H9 (cell line): ENCODE results near the gene SPHK2. TPM values are rescaled to one million over a fixed set of nuclear protein-coding genes. Genes with fewer than 3 reads are reported as not detected.

Experiments
- DNase-seq: peaks from one replicate; pipeline ENCODE4 v3.0.0-alpha.2; 2017
- H2AFZ ChIP-seq: one replicate; pipeline ENCODE4 v1.6.1; 2013; ENCODE audit warnings: mild to moderate bottlenecking, low read length, control low read depth, moderate library complexity
- H2AK5ac ChIP-seq: 2 replicates; pipeline ENCODE4 v1.6.1; 2013; ENCODE audit warnings: low read length, control low read depth, mixed read lengths; ENCODE audit not compliant: insufficient read length
- H2BK120ac ChIP-seq: one replicate; pipeline ENCODE4 v1.6.1; 2013; ENCODE audit warnings: low read depth, mild to moderate bottlenecking, low read length, control low read depth, inconsistent platforms; ENCODE audit not compliant: poor library complexity, severe bottlenecking
- H2BK12ac ChIP-seq: 2 replicates; pipeline ENCODE4 v1.6.1; 2013; ENCODE audit warnings: low read length, control low read depth, mixed read lengths, low read depth; ENCODE audit not compliant: insufficient read length
- H2BK15ac ChIP-seq: 2 replicates; pipeline ENCODE4 v1.6.1; 2013; ENCODE audit warnings: low read depth, low read length, control low read depth
- H2BK20ac ChIP-seq: one replicate; pipeline ENCODE4 v1.6.1; 2013; ENCODE audit warnings: low read depth, mild to moderate bottlenecking, low read length, control low read depth, inconsistent platforms; ENCODE audit not compliant: poor library complexity, severe bottlenecking
- H2BK5ac ChIP-seq: 2 replicates; pipeline ENCODE4 v1.6.1; 2013; ENCODE audit warnings: low read length, control low read depth, mixed read lengths; ENCODE audit not compliant: insufficient read length
- H3K14ac ChIP-seq: 2 replicates; pipeline ENCODE4 v1.6.1; 2013; ENCODE audit warnings: low read length, control low read depth; ENCODE audit not compliant: insufficient read depth
- H3K18ac ChIP-seq: 2 replicates; pipeline ENCODE4 v1.6.1; 2013; ENCODE audit warnings: low read depth, mild to moderate bottlenecking, mixed read lengths, low read length, control low read depth; ENCODE audit not compliant: insufficient read length
- H3K23ac ChIP-seq: 2 replicates; pipeline ENCODE4 v1.6.1; 2013; ENCODE audit warnings: low read length, control low read depth, mixed read lengths, low read depth; ENCODE audit not compliant: insufficient read length
- H3K23me2 ChIP-seq: 2 replicates; pipeline ENCODE4 v1.6.1; 2013; ENCODE audit warnings: low read depth, mild to moderate bottlenecking, mixed read lengths, low read length, control low read depth; ENCODE audit not compliant: insufficient read length, poor library complexity, severe bottlenecking
- H3K27ac ChIP-seq: 2 replicates; pipeline ENCODE4 v1.5.1; 2013; ENCODE audit warnings: low read length, control low read depth, mixed read lengths, low read depth; ENCODE audit not compliant: insufficient read length
- H3K27me3 ChIP-seq: 2 replicates; pipeline ENCODE4 v1.6.1; 2013; ENCODE audit warnings: low read length, control low read depth, inconsistent platforms; ENCODE audit not compliant: insufficient read depth
- H3K4ac ChIP-seq: 2 replicates; pipeline ENCODE4 v1.6.1; 2013; ENCODE audit warnings: low read depth, mild to moderate bottlenecking, control low read depth, inconsistent platforms, low read length, moderate library complexity
- H3K4me1 ChIP-seq: 2 replicates; pipeline ENCODE4 v1.6.1; 2013; ENCODE audit warnings: low read length, control low read depth, inconsistent platforms; ENCODE audit not compliant: insufficient read depth
- H3K4me2 ChIP-seq: 2 replicates; pipeline ENCODE4 v1.6.1; 2013; ENCODE audit warnings: low read length, control low read depth, mixed read lengths; ENCODE audit not compliant: insufficient read length, insufficient read depth
- H3K56ac ChIP-seq: 2 replicates; pipeline ENCODE4 v1.6.1; 2013; ENCODE audit warnings: low read depth, mild to moderate bottlenecking, mixed read lengths, low read length, control low read depth; ENCODE audit not compliant: insufficient read length
- H3K79me1 ChIP-seq: 2 replicates; pipeline ENCODE4 v1.6.1; 2013; ENCODE audit warnings: low read depth, mild to moderate bottlenecking, moderate library complexity, low read length, control low read depth, inconsistent platforms; ENCODE audit not compliant: insufficient read depth, poor library complexity, severe bottlenecking
- H3K79me2 ChIP-seq: 2 replicates; pipeline ENCODE4 v1.6.1; 2013; ENCODE audit warnings: low read length, control low read depth, inconsistent platforms; ENCODE audit not compliant: insufficient read depth
- H3K9ac ChIP-seq: 2 replicates; pipeline ENCODE4 v1.6.1; 2013; ENCODE audit warnings: low read length, control low read depth, mixed read lengths; ENCODE audit not compliant: insufficient read length; ENCODE audit errors: extremely low read depth
- H3K9me3 ChIP-seq: one replicate; pipeline ENCODE4 v1.6.1; 2013; ENCODE audit warnings: low read depth, low read length, inconsistent platforms; ENCODE audit not compliant: control insufficient read depth
- H3T11ph ChIP-seq: one replicate; pipeline ENCODE4 v1.6.1; 2013; ENCODE audit warnings: mild to moderate bottlenecking, low read length, control low read depth, inconsistent platforms
- H4K20me1 ChIP-seq: one replicate; pipeline ENCODE4 v1.6.1; 2013; ENCODE audit not compliant: control insufficient read depth, insufficient read length, insufficient read depth
- H4K5ac ChIP-seq: 2 replicates; pipeline ENCODE4 v1.6.1; 2013; ENCODE audit warnings: low read depth, mild to moderate bottlenecking, mixed read lengths, low read length, control low read depth; ENCODE audit not compliant: insufficient read length
- H4K8ac ChIP-seq: replicated peaks from 2 replicates; pipeline ENCODE4 v1.6.1; 2013; ENCODE audit warnings: low read length, control low read depth, mixed read lengths, low read depth; ENCODE audit not compliant: insufficient read length
- H4K91ac ChIP-seq: 2 replicates; pipeline ENCODE4 v1.6.1; 2013; ENCODE audit warnings: low read depth, mild to moderate bottlenecking, moderate library complexity, mixed read lengths, low read length, control low read depth; ENCODE audit not compliant: insufficient read length
- H3K27ac Mint-ChIP-seq, 3 experiments: 2 replicates in 2 of 3; 3 replicates in 1 of 3; pipeline ENCODE4 v1.8.0; 2020 to 2021; ENCODE audit warnings: mixed read lengths in 3 of 3, mild to moderate bottlenecking in 1 of 3, moderate library complexity in 1 of 3
- H3K27me3 Mint-ChIP-seq: 2 replicates; pipeline ENCODE4 v1.8.0; 2021; ENCODE audit warnings: low read depth, mild to moderate bottlenecking, moderate library complexity, mixed read lengths
- H3K36me3 Mint-ChIP-seq, 3 experiments: 2 replicates in 2 of 3; 3 replicates in 1 of 3; pipeline ENCODE4 v1.8.0; 2020 to 2021; ENCODE audit warnings: low read depth in 3 of 3, mixed read lengths in 3 of 3; ENCODE audit not compliant: insufficient read depth in 1 of 3
- H3K4me1 Mint-ChIP-seq, 2 experiments: 2 replicates each; pipeline ENCODE4 v1.8.0; 2020; ENCODE audit warnings: mixed read lengths in 2 of 2
- H3K4me3 Mint-ChIP-seq, 2 experiments: 2 replicates in 1 of 2; 3 replicates in 1 of 2; pipeline ENCODE4 v1.8.0; 2020 to 2021; ENCODE audit warnings: mild to moderate bottlenecking in 2 of 2, mixed read lengths in 2 of 2, moderate library complexity in 1 of 2
- H3K9me3 Mint-ChIP-seq, 2 experiments: 2 replicates in 1 of 2; 3 replicates in 1 of 2; pipeline ENCODE4 v1.8.0; 2020; ENCODE audit warnings: mild to moderate bottlenecking in 2 of 2, mixed read lengths in 2 of 2, moderate library complexity in 1 of 2
- CTCF ChIP-seq: fragments of 200-600 bp; sonication (generic); conservative IDR thresholded peaks from 3 replicates; pipeline ENCODE4 v1.8.0; 2021; ENCODE audit warnings: antibody characterized with exemption, mild to moderate bottlenecking
- WGBS: extraction: QIAGEN DNeasy Blood & Tissue Kit; methylation state at CpG from one replicate; pipeline ENCODE4 v1.1.7; 2013; ENCODE audit warnings: missing lambda C conversion rate, low lambda C conversion rate, mixed read lengths; ENCODE audit not compliant: insufficient read length; ENCODE audit errors: extremely low coverage; 5-methylcytosine and 5-hydroxymethylcytosine counted together
- total RNA-seq: library from RNA; stranded (reverse); gene quantifications from 2 replicates; pipeline ENCODE4 v1.2.1, GENCODE V29; 2021

Gene SPHK2
- total RNA-seq, 1 experiment from 2014 or later: 57.2 TPM

GRCh38 chr19:48595171-48595570 is 24.1 kb upstream of the SPHK2 start:
- no peak overlapping the region for H3K4ac ChIP-seq
- Mint-ChIP-seq H3K27me3 (peaks cover 14% of the 10 kb centered on the region), H3K4me3 (no peak overlapping the region; a peak in 1 of 5 replicates)

More at GRCh38 chr19:48595171-48595570, 24.1 kb upstream of the SPHK2 start:
- Histone ChIP-seq H3K4me1 (no peaks in the 10 kb centered on the region), H2BK12ac (no peak overlapping the region), H4K5ac (no peak overlapping the region), H4K20me1 (no peaks in the 10 kb centered on the region), H2AK5ac (no peak overlapping the region), H3K9me3 (no peaks in the 10 kb centered on the region), H3K79me2 (no peaks in the 10 kb centered on the region), H3K4me2 (no peak overlapping the region), H3K79me1 (no peaks in the 10 kb centered on the region), H3K56ac (no peak overlapping the region), H3K9ac (no peak overlapping the region), H3K27me3 (no peaks in the 10 kb centered on the region), H2BK5ac (no peak overlapping the region), H3K18ac (no peak overlapping the region), H2BK120ac (no peak overlapping the region), H3K23ac (no peak overlapping the region), H2BK15ac (no peak overlapping the region), H2AFZ (no peak overlapping the region), H3K14ac (no peak overlapping the region), H4K8ac (no peak overlapping the region), H2BK20ac (no peak overlapping the region), H3T11ph (no peak overlapping the region), H4K91ac (no peak overlapping the region), H3K27ac (no peak overlapping the region), H3K23me2 (no peaks in the 10 kb centered on the region)
- no CpG with 5 or more reads among the region's 9 CpGs for WGBS
- no peaks in the 10 kb centered on the region for H3K36me3 Mint-ChIP-seq
- no peaks in the 10 kb centered on the region for H3K9me3 Mint-ChIP-seq
- H3K4me1 Mint-ChIP-seq: no peaks in the 10 kb centered on the region
- H3K27ac Mint-ChIP-seq: no peak overlapping the region; a peak in 1 of 7 replicates
- DNase-seq: no peak
- TF ChIP-seq CTCF: no peak
